RKO (cell line): Measurements from ENCODE around the gene FURIN.
"Not testable (repeated sequence)": the region's sequence is repeated elsewhere in the genome, so short reads cannot be mapped to it uniquely, and the experiment has no call there.

ENCODE experiments used
- DNase-seq: peaks from one replicate; pipeline ENCODE4 v3.0.0-alpha.2; 2016; ENCODE audit warnings: low spot score

FURIN gene

DNA sequence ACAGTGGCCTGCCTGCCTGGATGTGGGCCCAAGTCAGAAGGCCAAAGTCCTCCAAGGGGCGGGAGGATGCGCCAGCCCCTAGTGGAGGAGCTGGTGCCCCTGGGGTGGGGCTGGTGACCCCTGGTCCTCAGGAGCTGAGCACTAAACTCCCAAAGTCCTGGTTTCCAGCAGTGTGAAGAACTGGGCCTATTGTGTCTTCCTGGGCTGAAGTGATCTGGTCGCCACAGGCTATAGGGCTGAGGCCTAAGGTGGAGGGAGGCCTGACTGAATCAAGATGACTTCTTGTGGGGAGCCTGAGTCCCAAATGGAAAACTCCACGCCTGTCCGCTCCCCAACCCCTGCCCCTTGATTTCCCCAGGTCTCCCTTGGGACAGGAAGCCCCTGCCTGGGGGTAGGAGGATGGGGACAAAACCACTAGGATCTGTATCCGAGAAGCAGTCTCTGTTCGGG is 15.2 kb downstream of the FURIN start:
- DNase-seq: no peak

DNA sequence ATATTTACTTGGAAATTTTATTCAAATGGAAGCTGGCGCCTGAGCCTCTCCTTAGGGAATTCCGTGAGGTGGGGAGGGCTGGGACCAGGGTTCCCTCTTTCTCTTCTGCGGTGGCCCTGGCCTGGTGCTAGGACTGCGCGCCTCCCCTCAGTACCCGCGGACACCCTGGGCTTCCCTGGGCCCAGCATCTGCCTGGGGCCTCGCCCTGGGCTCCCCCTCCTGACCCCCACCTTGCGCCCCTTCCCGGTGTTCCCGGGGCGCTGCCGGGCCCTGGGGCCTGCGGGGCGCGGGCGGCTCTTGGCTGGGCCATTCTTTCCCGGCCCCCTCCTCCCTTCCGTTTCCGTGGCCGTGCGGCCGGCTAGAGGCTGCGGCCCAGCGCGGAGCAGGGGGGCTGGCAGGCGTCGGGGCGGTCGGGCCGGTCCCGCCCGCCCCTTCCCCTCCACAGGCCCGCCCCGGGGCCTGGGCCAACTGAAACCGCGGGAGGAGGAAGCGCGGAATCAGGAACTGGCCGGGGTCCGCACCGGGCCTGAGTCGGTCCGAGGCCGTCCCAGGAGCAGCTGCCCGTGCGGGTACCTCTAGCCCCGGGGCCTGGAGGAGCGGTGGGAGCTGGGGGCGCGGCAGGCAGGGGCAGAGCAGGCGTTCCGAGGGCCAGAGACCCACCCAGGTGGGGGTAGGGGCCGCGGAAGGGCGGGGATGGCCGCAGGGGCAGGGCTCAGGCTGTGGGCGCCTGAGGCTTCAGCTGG is 15.8 kb downstream of the FURIN start, which contains the start of gene FES:
TSS of gene FES (plus strand) at position 529 of the 743 bp plus-strand sequence. CDS start 542 bp downstream, outside the sequence.
- no peak for DNase-seq

DNA sequence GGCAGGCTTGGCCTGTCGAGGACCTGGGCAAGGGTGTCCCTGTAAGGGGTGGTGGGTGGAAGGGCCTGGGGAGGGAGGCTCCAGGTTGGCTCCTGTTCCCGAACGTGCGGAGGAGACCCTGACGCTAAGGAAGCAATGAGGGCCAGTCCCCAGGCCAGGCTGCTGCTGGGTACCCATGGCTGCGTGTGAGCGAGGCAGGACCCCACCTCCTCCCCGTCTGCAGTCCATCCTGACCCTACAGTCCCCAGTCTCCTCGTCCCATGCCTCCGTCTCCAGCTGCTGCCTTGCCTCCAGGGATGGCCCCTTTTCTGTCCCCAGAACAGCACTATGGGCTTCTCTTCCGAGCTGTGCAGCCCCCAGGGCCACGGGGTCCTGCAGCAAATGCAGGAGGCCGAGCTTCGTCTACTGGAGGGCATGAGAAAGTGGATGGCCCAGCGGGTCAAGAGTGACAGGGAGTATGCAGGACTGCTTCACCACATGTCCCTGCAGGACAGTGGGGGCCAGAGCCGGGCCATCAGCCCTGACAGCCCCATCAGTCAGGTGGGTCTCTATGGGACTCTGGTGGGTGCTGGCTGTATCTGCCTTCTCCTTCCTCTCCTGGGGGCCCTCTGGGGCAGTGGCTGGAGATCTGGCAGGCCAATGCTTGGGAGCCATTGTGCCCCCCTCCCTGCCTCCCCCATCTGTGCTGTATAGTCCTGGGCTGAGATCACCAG is 16.5 kb downstream of the FURIN start:
- no peak for DNase-seq

DNA sequence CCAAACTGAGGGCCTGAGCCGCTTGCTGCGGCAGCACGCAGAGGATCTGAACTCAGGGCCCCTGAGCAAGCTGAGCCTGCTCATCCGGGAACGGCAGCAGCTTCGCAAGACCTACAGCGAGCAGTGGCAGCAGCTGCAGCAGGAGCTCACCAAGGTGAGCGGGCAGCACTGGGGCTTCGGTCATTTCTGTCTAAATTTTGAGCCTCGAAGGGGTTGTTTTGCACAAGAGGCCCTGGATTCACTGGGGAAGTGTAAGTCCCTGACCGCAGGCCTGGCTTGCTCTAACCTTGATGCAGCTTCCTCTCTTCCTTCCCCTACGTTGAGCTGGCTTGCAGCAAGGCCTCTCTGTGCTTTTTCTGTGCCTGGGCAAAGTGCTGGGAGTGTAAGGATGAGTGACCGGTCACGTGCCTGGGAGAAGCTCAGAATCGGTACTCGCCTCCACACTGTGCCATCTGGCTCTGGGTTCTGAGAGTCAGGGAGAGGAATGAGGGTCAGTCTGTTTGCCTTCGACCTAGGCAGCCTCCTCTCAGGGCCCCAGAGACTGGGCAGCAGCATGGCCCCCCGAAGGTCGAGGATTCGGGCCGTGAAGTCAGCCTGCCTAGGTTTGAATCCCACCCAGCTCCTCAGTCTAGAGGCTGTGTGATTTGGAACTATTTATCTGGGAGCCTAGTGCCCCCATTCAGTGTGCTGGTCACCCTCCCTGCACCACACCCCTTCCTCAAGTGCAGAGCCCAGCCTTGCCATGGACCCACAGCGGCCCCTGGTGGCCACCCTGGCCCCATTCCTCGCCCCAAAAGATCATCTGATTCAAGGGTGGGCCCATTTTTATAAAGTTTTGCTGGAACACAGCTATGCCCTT is 17.3 kb downstream of the FURIN start:
- peak; percentile 48 for DNase-seq

DNA sequence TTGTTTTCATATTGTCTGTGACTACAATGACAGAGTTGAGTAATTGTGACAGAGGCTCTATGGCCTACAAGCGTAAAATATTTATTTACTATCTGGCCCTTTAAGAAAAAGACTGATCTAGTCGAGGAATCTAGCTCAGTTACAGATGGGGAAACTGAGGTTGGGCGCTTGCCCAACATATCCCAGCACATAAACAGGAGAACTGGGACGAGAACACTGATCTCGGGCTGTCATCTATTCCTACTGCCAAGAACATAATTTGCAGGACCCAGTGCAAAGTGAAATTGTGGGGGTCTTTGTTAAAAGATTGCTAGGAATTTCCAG is 17.9 kb downstream of the FURIN start:
- no peak for DNase-seq

DNA sequence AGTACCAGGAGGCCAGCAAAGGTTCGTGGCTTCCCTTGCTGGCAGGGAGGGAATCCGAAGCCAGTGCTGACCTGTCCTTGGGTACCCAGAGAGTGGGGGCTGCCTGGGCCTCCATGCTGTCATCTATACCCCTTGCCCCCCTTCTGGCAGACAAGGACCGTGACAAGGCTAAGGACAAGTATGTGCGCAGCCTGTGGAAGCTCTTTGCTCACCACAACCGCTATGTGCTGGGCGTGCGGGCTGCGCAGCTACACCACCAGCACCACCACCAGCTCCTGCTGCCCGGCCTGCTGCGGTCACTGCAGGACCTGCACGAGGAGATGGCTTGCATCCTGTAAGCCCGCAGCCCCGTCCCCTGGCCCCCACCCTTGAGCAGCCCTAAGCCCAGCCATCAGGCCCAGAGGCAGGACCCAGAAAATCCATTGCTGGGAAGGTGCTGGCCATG is 18.7 kb downstream of the FURIN start:
- no peak for DNase-seq

DNA sequence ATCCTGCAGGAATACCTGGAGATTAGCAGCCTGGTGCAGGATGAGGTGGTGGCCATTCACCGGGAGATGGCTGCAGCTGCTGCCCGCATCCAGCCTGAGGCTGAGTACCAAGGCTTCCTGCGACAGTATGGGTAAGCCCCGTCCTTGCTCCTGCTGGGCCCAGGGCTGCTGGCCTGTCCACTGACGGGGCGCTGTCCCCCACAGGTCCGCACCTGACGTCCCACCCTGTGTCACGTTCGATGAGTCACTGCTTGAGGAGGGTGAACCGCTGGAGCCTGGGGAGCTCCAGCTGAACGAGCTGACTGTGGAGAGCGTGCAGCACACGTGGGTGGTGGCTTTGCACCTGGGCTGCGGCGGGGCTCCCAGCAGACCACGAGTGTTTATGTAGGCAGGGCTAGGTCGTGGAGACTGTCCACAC is 20.9 kb downstream of the FURIN start:
- no peak for DNase-seq

DNA sequence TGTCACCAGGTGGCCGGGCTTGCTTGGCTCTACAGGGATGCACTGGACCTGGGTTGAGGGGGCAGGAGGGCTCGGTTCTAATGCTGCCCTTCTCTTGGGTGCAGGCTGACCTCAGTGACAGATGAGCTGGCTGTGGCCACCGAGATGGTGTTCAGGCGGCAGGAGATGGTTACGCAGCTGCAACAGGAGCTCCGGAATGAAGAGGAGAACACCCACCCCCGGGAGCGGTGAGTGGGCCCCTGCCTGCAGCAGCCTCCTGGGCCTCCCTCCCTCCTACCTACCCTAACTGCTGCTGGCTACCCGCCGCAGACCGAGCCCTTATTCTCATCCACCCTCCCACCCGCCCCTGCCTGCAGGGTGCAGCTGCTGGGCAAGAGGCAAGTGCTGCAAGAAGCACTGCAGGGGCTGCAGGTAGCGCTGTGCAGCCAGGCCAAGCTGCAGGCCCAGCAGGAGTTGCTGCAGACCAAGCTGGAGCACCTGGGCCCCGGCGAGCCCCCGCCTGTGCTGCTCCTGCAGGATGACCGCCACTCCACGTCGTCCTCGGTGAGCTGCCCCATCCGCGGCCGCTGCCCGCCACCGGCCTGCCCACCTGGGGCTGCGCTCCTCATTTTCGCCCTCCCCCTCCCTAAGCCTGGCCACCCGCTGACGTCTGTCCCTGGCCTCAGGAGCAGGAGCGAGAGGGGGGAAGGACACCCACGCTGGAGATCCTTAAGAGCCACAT is 21.5 kb downstream of the FURIN start:
- DNase-seq: no peak

DNA sequence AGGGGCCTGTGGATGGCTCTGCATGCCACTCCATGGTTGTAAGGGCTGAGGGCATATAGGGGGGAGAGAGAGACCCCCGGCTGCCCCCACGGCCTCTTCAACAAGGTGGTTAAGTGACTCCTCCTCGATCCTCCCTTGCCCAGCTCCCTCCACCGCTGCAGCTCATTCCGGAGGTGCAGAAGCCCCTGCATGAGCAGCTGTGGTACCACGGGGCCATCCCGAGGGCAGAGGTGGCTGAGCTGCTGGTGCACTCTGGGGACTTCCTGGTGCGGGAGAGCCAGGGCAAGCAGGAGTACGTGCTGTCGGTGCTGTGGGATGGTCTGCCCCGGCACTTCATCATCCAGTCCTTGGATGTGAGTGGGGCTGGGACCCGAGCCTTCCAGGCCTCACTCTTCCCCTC is 22.5 kb downstream of the FURIN start:
- DNase-seq: no peak

DNA sequence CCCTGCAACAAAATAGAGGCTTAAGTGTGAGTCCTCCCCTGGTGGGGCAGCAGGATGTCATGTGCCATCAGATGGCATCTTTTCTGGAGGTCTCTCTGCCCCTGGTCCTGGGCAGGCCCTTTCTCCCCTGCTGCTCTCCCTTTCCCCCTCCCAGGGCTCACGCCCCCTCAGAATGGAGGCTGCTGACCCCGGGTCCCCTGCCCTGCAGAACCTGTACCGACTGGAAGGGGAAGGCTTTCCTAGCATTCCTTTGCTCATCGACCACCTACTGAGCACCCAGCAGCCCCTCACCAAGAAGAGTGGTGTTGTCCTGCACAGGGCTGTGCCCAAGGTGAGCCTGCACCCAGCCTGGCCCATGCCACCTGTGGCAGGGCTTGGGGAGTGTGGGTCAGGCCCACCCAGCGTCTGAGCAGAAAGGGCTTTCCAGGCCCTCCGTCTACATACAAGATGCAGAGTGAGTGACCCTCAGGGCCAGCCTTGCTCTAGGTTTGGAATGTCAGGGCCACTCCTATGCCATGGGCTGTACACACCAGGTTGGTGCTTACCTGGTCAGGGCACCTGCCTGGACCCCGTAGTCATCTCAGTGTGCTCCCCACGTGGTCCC is 23.1 kb downstream of the FURIN start:
- no peak for DNase-seq

DNA sequence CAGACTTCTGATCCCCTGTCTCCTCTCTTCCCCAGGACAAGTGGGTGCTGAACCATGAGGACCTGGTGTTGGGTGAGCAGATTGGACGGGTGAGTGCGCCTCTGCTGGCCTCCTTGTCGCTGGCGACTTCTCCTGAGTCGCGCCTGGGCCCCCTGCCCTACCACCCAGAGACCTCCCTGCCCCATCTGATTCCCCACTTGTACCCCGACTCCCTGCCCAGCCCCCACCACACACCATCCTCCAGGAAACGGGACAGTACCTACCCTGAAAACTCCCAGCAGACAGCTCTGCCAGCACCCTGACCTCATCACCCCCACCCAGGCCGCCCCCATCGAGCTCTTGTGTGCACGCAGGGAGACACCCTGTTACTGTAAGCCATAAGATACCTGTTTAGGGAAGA is 23.6 kb downstream of the FURIN start:
- no peak for DNase-seq

DNA sequence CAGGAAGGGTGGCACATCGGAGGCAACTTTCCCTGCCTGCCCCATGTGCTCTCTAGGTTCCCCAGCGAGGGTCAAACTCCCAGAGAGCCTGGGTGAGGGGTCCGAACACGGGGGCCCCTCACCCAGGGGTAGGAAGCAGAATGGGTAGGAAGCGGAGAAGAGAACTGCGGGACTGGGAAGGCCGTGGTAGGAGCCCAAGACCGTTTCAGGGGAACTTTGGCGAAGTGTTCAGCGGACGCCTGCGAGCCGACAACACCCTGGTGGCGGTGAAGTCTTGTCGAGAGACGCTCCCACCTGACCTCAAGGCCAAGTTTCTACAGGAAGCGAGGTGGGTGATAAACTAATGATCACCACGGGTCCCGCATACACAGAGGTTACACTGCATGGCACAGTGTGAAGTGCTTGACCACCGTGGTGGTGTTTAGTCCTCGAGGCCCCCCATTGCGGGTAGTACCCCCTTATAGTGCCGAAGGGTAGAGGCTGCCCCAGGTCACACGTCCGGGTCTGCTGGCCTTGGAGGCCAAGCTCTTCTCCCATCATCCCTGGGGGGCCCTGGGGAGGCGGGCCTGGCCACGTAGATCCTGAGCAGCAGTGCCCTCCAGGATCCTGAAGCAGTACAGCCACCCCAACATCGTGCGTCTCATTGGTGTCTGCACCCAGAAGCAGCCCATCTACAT is 24.2 kb downstream of the FURIN start:
- DNase-seq: no peak

DNA sequence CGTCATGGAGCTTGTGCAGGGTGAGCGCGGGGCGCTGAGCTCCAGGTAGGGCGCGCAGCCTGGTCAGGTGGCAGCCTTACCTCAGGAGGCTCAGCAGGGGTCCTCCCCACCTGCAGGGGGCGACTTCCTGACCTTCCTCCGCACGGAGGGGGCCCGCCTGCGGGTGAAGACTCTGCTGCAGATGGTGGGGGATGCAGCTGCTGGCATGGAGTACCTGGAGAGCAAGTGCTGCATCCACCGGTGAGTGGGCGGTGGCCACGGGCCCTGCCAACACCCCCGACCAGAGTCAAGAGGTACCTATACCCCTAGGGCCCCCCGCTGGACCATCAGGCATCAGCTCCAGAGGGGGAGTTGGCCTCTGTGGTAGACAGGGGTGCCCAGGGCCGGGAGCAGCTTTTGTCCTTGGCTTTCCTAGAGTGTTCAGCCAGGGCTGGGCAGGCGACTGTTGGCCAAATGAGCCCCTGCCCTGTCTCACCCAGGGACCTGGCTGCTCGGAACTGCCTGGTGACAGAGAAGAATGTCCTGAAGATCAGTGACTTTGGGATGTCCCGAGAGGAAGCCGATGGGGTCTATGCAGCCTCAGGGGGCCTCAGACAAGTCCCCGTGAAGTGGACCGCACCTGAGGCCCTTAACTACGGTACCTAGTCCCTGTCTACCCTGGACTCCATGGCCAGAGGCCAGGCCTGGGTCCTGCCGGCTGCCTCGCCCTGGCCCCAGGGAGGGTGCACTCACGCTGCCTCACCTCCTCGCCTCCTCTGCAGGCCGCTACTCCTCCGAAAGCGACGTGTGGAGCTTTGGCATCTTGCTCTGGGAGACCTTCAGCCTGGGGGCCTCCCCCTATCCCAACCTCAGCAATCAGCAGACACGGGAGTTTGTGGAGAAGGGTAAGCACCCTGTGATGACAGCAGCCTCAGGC is 25.0 kb downstream of the FURIN start:
- no peak for DNase-seq

DNA sequence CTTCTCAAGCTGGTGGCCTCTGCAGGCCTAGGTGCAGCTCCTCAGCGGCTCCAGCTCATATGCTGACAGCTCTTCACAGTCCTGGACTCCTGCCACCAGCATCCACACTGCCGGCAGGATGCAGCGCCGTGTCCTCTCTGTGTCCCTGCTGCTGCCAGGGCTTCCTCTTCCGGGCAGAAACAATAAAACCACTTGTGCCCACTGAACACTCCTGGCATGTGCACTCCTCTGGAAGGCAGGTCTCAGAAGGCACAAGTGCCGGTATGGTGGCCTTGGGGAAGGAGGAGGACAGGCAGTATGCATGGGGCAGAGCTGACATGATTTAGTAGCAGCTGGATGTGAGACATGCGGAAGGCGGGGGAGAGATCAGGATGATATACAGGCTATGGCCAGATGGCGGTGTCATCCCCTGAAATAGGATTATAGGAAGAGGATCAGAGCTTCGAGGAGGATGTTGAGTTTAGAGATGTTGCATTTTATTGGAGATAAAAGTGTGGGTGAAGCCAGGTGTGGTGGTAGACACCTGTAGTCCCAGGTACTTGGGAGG is 27.3 kb downstream of the FURIN start:
- peak; percentile 62 for DNase-seq

DNA sequence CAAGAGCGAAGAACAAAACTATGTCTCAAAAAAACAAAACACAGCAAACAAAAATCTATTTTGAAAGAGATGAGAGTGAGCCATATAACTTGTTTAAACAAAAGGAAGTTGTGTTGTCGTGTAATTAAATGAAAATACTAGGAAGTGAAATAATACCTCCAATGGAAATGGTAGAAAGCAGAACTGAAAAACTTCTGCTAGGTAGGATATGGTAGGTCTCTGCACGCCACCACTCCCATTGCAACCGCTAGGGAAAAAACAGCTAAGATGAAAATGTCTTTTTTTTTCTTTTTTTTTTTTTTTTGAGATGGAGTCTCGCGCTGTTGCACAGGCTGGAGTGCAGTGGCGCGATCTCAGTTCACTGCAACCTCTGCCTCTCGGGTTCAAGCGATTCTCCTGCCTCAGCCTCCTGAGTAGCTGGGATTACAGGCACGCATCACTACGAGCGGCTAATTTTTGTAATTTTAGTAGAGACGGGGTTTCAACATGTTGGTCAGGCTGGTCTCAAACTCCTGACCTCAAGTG is 28.8 kb downstream of the FURIN start:
- not testable (repeated sequence) for DNase-seq

DNA sequence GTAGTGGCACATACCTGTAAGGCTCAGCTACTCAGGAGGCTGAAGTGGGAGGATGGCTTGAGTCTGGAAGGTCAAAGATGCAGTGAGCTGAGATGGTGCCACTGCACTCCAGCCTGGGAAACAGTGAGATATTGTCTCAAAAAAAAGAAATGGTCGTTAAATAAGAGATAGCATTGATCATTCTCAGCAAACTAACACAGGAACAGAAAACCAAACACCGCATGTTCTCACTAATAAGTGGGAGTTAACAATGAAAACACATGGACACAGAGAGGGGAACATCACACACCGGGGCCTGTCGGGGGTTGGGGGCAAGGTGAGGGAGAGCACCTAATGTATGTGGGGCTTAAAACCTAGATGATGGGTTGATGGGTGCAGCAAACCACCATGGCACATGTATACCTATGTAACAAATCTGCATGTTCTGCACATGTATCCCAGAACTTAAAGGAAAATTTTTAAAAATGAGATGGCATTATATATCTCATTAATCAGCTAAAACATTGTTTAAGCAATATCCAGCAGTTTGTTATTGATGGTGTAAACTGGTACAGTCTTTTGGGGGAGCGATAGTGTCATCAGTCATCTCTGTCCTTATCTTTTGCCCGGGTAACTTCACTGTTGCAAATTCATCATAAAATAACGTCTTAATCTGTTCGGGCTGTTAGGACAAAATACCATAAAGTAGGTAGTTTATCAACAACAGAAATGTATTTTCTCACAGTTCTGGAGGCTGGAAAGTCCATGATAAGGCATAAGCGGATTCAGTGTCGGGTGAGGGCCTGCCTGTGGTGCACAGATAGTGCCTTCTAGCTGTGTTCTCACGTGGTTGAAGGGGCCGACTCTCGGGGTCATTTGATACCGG is 33.0 kb downstream of the FURIN start:
- no peak for DNase-seq

DNA sequence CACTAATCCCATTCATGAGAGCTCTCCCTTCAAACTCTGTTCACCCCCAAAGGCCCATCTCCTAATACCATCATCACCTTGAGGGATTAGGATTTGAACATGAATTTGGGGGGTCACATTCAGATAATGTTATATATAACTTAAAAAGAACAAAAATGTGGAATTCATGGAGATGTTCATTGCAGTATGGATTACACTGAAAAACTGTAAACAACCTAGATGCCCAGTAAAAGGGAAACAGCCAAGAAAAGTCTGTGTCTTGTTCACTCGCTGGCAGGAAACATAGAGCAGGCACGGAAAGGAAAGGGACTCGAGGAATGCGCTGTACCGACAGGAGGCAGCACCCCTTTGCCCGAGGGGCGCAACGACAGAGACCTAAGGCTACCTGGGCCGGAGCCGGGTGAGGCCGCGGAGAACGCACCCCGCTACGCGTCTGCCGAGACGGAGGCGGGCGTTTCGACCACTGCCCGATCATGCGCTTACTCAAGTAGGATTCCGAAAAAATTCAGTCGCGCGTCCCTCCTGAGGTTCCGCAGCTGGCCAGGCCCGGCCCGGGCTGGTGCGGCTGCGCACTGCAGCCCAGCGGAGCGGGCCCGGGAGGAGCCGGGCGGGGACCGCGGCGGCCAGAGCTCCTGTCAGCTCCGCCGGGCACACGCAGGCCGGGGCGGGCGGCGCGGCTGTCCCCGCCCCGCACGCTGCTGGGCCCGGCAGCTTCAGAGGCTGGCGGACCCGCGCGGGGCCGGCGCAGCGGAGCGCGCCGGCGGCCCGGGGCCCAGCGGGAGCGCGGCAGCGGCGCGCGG is 33.9 kb downstream of the FURIN start:
- DNase-seq: peak; percentile 83
